GM10248 (cell line): ENCODE results near the gene ADGRF4.

Source experiments
- CTCF ChIA-PET: fragments of 300-600 bp; sonication (Branson Sonifier 250); formaldehyde crosslinking; extraction: SDS; loops from one replicate; lab custom pipeline; 2021; ENCODE audit warnings: antibody characterized with exemption; lab: Yijun Ruan, JAX
- POLR2A ChIA-PET: fragments of 350-650 bp; sonication (Branson Sonifier 250); formaldehyde crosslinking; extraction: SDS; loops from one replicate; lab custom pipeline; 2020; ENCODE audit warnings: antibody characterized with exemption; lab: Yijun Ruan, JAX
- DNase-seq: peaks from one replicate; pipeline ENCODE4 v3.0.0; 2012; ENCODE audit errors: extremely low spot score
- TF ChIP-seq, protein P1 (sequence below): IDR thresholded peaks from 2 replicates; pipeline ENCODE4 v1.5.1; 2012; ENCODE audit warnings: mild to moderate bottlenecking, low read depth; ENCODE audit errors: extremely low read depth, missing control alignments, control extremely low read depth

The ADGRF4 gene

DNA sequence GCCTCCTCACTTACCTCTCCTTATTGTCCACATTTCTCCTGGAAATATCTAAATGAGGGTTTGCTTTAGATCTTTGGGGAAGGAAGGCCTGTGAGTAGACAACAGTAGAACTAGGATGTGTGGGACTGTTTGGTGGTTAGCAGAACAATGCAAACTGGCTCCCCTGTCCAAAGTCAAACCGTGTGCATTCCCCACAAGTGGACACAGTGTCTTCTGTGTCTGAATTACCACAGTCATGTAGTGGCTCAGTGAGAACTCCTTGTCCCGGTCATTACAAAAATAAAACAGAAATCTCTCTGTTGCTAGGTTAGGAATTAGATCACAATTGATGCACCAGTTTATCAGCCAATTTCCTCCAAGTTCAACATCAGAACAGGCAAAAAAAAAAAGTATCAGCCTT is 455 bp upstream of the ADGRF4 start:
- TF ChIP-seq, protein P1, sequence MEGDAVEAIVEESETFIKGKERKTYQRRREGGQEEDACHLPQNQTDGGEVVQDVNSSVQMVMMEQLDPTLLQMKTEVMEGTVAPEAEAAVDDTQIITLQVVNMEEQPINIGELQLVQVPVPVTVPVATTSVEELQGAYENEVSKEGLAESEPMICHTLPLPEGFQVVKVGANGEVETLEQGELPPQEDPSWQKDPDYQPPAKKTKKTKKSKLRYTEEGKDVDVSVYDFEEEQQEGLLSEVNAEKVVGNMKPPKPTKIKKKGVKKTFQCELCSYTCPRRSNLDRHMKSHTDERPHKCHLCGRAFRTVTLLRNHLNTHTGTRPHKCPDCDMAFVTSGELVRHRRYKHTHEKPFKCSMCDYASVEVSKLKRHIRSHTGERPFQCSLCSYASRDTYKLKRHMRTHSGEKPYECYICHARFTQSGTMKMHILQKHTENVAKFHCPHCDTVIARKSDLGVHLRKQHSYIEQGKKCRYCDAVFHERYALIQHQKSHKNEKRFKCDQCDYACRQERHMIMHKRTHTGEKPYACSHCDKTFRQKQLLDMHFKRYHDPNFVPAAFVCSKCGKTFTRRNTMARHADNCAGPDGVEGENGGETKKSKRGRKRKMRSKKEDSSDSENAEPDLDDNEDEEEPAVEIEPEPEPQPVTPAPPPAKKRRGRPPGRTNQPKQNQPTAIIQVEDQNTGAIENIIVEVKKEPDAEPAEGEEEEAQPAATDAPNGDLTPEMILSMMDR, result no peak
- ChIA-PET POLR2A (no interaction called here), CTCF (no interaction called here)
- no peak for DNase-seq

DNA sequence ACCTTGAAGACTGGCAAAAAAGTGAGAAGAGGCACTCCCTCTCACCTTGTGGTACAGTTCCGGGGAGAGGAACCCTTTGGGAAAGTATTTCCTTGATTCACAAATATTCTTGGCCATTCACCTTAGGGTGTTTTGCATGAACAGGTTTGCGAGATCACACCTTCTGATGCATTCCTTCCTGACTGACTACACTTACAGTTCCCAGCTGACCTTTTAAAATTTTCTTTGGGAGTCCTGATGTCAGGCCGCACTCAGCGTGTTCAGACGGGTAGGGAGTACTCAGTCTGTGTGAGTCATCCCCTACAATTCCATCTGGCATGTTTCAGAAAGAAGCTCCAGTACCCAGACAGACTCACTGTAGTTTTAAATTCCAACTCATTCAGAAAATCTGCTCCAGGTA is 1.7 kb downstream of the ADGRF4 start:
- no peak for DNase-seq
- TF ChIP-seq, protein P1, result no peak
- ChIA-PET POLR2A (no interaction called here), CTCF (interaction anchor here (1.2 to 2.1 kb wide), 2 partner anchors 34 to 69 kb away, joined by 3 to 5 read pairs; no protein-coding TSS in a partner anchor)

DNA sequence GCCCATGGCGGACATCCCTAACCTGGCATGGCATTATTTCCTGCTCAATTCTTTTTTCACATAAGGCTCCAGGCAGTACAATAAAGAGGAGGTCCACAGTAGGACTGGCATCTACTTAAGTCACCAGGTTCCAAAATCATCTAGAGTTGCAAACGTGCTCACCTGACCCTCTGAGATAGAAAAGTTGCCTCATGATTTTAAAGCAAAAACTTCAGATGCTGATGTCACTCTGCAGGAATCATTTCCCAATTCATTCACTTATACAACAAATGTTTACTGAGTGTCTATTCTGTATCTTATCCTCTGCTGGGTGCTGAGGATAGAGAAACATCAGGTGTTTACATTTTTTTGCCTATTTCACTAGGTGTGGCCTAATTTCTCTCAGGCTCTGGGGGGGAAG is 2.2 kb downstream of the ADGRF4 start:
- no peak for DNase-seq
- ChIA-PET CTCF (interaction anchor here (0.6 to 2.1 kb wide), 3 partner anchors 24 to 405 kb away, joined by 3 to 8 read pairs (median 5); no protein-coding TSS in a partner anchor), POLR2A (no interaction called here)
- TF ChIP-seq, protein P1, result no peak

DNA sequence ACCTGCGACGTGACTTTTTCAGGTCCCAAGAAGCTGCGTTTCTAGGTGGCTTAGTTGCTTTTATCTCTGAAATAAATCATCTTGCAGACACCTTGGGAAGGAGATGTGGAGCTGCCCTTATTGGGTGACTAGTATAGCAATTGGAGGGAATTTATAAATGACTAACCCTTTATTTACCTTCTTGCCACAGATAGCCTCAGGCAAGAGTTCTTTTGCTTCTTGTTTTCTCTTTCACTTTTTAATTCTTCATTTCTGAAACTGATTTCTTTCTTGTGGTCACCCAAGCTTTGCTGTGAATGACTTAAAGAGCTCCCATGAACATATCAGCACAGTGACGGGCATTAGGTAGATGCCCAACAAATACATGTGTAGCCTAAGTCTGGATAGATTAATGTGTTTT is 3.0 kb downstream of the ADGRF4 start:
- CTCF ChIA-PET, result interaction anchor here (1.0 to 2.1 kb wide), 4 partner anchors 12 to 33 kb away, joined by 3 to 8 read pairs (median 4); no protein-coding TSS in a partner anchor
- TF ChIP-seq, protein P1, result no peak
- peak; percentile 41 for DNase-seq
- POLR2A ChIA-PET, result no interaction called here

DNA sequence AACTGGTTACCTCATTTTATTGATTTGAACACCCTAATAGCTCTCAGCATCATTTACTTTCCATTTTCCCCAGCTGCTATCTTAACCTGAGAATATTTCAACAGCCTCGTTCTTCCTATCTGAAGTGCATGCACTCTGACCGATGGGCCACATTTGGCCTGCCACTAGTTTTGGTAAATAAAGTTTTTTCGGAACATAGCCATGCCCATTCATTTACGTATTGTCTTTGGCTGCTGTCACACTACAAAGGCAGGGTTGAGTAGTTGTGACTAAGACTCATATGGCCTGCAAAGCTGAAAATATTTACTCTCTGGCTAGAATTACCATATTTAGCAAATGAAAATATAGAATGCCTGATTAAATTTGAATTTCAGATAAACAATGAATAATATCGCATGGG is 10.8 kb downstream of the ADGRF4 start:
- TF ChIP-seq, protein P1, result no peak
- no peak for DNase-seq
- ChIA-PET POLR2A (no interaction called here), CTCF (no interaction called here)

DNA sequence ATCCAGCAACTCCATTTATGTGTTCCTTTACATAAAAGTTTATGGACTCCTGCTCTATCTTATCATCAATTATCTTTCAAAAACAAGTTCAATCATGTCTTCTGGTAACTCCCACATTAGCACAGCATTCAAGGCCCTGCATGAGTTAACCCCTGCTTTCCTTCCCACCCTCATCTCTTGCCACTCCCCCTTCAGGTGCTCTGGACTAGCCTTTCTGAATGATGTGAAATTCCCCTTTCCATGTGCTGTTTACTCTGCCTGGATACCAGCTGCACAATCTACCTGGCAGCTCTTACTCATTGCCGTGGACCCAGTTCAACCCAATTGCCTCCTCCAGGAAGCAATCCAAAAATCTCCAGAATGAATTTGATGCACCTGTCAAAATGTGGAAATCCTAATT is 11.9 kb downstream of the ADGRF4 start:
- ChIA-PET POLR2A (no interaction called here), CTCF (interaction anchor here (1.6 kb wide), 1 partner anchor 24 kb away, joined by 5 read pairs; no protein-coding TSS in a partner anchor)
- TF ChIP-seq, protein P1, result no peak
- no peak for DNase-seq
